HG03558 (cell line): Measurements from ENCODE around the gene FCMR.
"Not testable (repeated sequence)": the region's sequence is repeated elsewhere in the genome, so short reads cannot be mapped to it uniquely, and the experiment has no call there.

Experiments used
- ATAC-seq: cut with Tn5 transposase; IDR thresholded peaks from one replicate; pipeline ENCODE4 v1.9.1; 2021; ENCODE audit warnings: moderate number of reproducible peaks; ENCODE audit not compliant: unreplicated experiment; ENCODE audit errors: extremely low read depth

The FCMR gene

GRCh38 chr1:206924592-206925105, 2.9 kb upstream of the FCMR start:
- no peak for ATAC-seq

- ATAC-seq, result not testable (repeated sequence)
Measured at GRCh38 chr1:206923961-206924557, 2.3 kb upstream of the FCMR start.

GRCh38 chr1:206923009-206923960, 1.5 kb upstream of the FCMR start:
- peak; percentile 27 for ATAC-seq

- no peak for ATAC-seq
Measured at GRCh38 chr1:206922524-206922923, 783 bp upstream of the FCMR start.

GRCh38 chr1:206918076-206918475, 3.7 kb downstream of the FCMR start:
- ATAC-seq, result no peak

- no peak for ATAC-seq
Measured at GRCh38 chr1:206916000-206916709, 5.6 kb downstream of the FCMR start.

- no peak for ATAC-seq
Measured at GRCh38 chr1:206915030-206915735, 6.6 kb downstream of the FCMR start.

GRCh38 chr1:206913766-206914537, 7.8 kb downstream of the FCMR start:
- no peak for ATAC-seq

- ATAC-seq, result no peak
Measured at GRCh38 chr1:206912445-206913095, 9.2 kb downstream of the FCMR start.

GRCh38 chr1:206911064-206911663, 10.6 kb downstream of the FCMR start:
- ATAC-seq, result no peak

- ATAC-seq, result no peak
Measured at GRCh38 chr1:206909883-206910318, 11.8 kb downstream of the FCMR start.

- no peak for ATAC-seq
Measured at GRCh38 chr1:206909161-206909882, 12.4 kb downstream of the FCMR start.

- ATAC-seq, result no peak
Measured at GRCh38 chr1:206908038-206908437, 13.7 kb downstream of the FCMR start.

GRCh38 chr1:206907304-206907991, 14.3 kb downstream of the FCMR start:
- ATAC-seq, result no peak

- peak; percentile 39 for ATAC-seq
Measured at GRCh38 chr1:206905295-206906164, 16.2 kb downstream of the FCMR start.

- no peak for ATAC-seq
Measured at GRCh38 chr1:206904423-206905142, 17.2 kb downstream of the FCMR start.
